Esophagus muscularis mucosa (tissue), 4 donors: Measurements from ENCODE around the gene POMC. TPM values are rescaled to one million over a fixed set of nuclear protein-coding genes. Genes with fewer than 3 reads are reported as not detected.

Source experiments
- DNase-seq: peaks from one replicate; pipeline ENCODE4 v3.0.0-alpha.2; 2017; ENCODE audit errors: extremely low spot score
- H3K27ac ChIP-seq, 4 donors: fragments of 200-600 bp; sonication (generic); replicated peaks in 1 of 4; 1 replicate in 3 of 4; 2 replicates in 1 of 4; pipeline ENCODE4 v1.5.1; 2016 to 2019; ENCODE audit warnings: mild to moderate bottlenecking in 1 of 4
- H3K27me3 ChIP-seq, 4 donors: fragments of 200-600 bp; sonication (generic); one replicate each; pipeline versions ENCODE4 v1.5.1 to v1.6.0; 2016 to 2019
- H3K36me3 ChIP-seq, 4 donors: fragments of 200-600 bp; sonication (generic); one replicate each; pipeline ENCODE4 v1.5.1; 2016 to 2019
- H3K4me1 ChIP-seq, 4 donors: fragments of 200-600 bp; sonication (generic); one replicate each; pipeline ENCODE4 v1.5.1; 2016 to 2019
- H3K4me3 ChIP-seq, 4 donors: fragments of 200-600 bp; sonication (generic); 1 replicate in 2 of 4; 2 replicates in 2 of 4; pipeline ENCODE4 v1.5.1; 2016 to 2019; ENCODE audit warnings: mild to moderate bottlenecking in 4 of 4, moderate library complexity in 1 of 4
- H3K9me3 ChIP-seq, 4 donors: fragments of 200-600 bp; sonication (generic); 1 replicate in 3 of 4; 2 replicates in 1 of 4; pipeline ENCODE4 v1.5.1; 2016 to 2019
- CTCF ChIP-seq, 3 experiments: fragments of 200-600 bp in 2 of 3; fragments of 450-650 bp in 1 of 3; sonication (generic) in 2 of 3; IDR thresholded peaks; one replicate each; pipeline ENCODE4 v1.5.1; 2017 to 2019; ENCODE audit warnings: antibody characterized with exemption in 3 of 3, mild to moderate bottlenecking in 2 of 3, moderate library complexity in 1 of 3
- EP300 ChIP-seq: sonication (generic); formaldehyde crosslinking; IDR thresholded peaks from one replicate; pipeline ENCODE4 v1.6.1; 2017; ENCODE audit warnings: antibody characterized with exemption
- POLR2A ChIP-seq: fragments of 450-650 bp; IDR thresholded peaks from one replicate; pipeline ENCODE4 v1.6.1; 2017; ENCODE audit warnings: antibody characterized with exemption, moderate library complexity, mild to moderate bottlenecking, low read depth
- POLR2AphosphoS5 ChIP-seq, 2 donors: sonication (generic); formaldehyde crosslinking; IDR thresholded peaks; one replicate each; pipeline ENCODE4 v1.6.1; 2017; ENCODE audit warnings: antibody characterized with exemption in 2 of 2
- WGBS: methylation state at CpG from one replicate; pipeline ENCODE4 v1.1.5; 2018; 5-methylcytosine and 5-hydroxymethylcytosine counted together
- intact Hi-C: fragments of 100-400 bp; cut with DNase I; formaldehyde crosslinking; loops from one replicate; pipeline ENCODE4 v1.15.1; 2023
- total RNA-seq, 4 donors: library from RNA; depleted of rRNA; stranded (reverse); fragments of >200 nt; gene quantifications; one replicate each; pipeline versions ENCODE4 v1.1.0 to v1.2.1, GENCODE V29; 2016

Gene POMC
- total RNA-seq, 4 donors from 2014 or later: 8.3 to 30.3 (median 10.6) TPM

GRCh38 chr2:25132693-25133092 lies 35.7 kb downstream of the POMC start:
- intact Hi-C loops: no loop called here
- TF ChIP-seq EP300: no peak
- TF ChIP-seq POLR2A: no peak
- no peak for TF ChIP-seq CTCF (IDR thresholded peaks at IDR 0.05)
- 94% methylated on average over 11 of the region's 13 CpGs for WGBS
- no peak for DNase-seq
- H3K4me1 ChIP-seq: peaks cover 6 to 23% (median 17%) of the 10 kb centered on the region in 4 donors
- no peak overlapping the region for H3K27ac ChIP-seq
- peaks cover 0 to 5% (median 4%) of the 10 kb centered on the region in 4 donors for H3K36me3 ChIP-seq
- peaks cover 0 to 10% (median 0%) of the 10 kb centered on the region in 4 donors for H3K27me3 ChIP-seq
- no peaks in the 10 kb centered on the region for H3K9me3 ChIP-seq
- no peak overlapping the region for H3K4me3 ChIP-seq

- H3K27me3 ChIP-seq: peaks cover 0 to 10% (median 0%) of the 10 kb centered on the region in 4 donors
- H3K36me3 ChIP-seq: peaks cover 0 to 5% (median 4%) of the 10 kb centered on the region in 4 donors
- H3K9me3 ChIP-seq: no peaks in the 10 kb centered on the region
- no peak for TF ChIP-seq EP300
- TF ChIP-seq POLR2AphosphoS5 (IDR thresholded peaks at IDR 0.05): no peak
- TF ChIP-seq POLR2A: no peak
- TF ChIP-seq CTCF (IDR thresholded peaks at IDR 0.05): no peak
- no peak for DNase-seq
- peaks cover 6 to 26% (median 18%) of the 10 kb centered on the region in 4 donors for H3K4me1 ChIP-seq
- H3K27ac ChIP-seq: no peak overlapping the region
- H3K4me3 ChIP-seq: peak overlapping the region in 3 of 4 donors; percentile 36 to 40 (median 40)
- WGBS: 68% methylated on average over 9 of the region's 9 CpGs
- intact Hi-C loops: no loop called here
These were observed 36.1 kb downstream of the POMC start for GRCh38 chr2:25132299-25132635.

GRCh38 chr2:25131567-25132298 lies 36.6 kb downstream of the POMC start:
- H3K4me3 ChIP-seq: peak overlapping the region; percentile 36 to 47 (median 40)
- WGBS: 59% methylated on average over 21 of the region's 53 CpGs
- TF ChIP-seq POLR2A: no peak
- TF ChIP-seq POLR2AphosphoS5 (IDR thresholded peaks at IDR 0.05): no peak
- no peak for TF ChIP-seq EP300
- TF ChIP-seq CTCF (IDR thresholded peaks at IDR 0.05): no peak
- H3K9me3 ChIP-seq: no peaks in the 10 kb centered on the region
- no peak for DNase-seq
- no peak overlapping the region for H3K27ac ChIP-seq
- peaks cover 0 to 5% (median 4%) of the 10 kb centered on the region in 4 donors for H3K36me3 ChIP-seq
- H3K27me3 ChIP-seq: peaks cover 0 to 10% (median 0%) of the 10 kb centered on the region in 4 donors
- intact Hi-C loops: no loop called here
- peaks cover 6 to 26% (median 18%) of the 10 kb centered on the region in 4 donors for H3K4me1 ChIP-seq

- Histone ChIP-seq H3K4me1 (peaks cover 6 to 26% (median 18%) of the 10 kb centered on the region in 4 donors), H3K9me3 (no peaks in the 10 kb centered on the region), H3K4me3 (peak overlapping the region; percentile 36 to 47 (median 40)), H3K36me3 (peaks cover 0 to 5% (median 1%) of the 10 kb centered on the region in 4 donors), H3K27ac (no peak overlapping the region), H3K27me3 (peaks cover 0 to 10% (median 0%) of the 10 kb centered on the region in 4 donors)
- DNase-seq: no peak
- TF ChIP-seq EP300: no peak
- no peak for TF ChIP-seq POLR2AphosphoS5 (IDR thresholded peaks at IDR 0.05)
- no peak for TF ChIP-seq POLR2A
- TF ChIP-seq CTCF (IDR thresholded peaks at IDR 0.05): no peak
- WGBS: 81% methylated on average over 16 of the region's 24 CpGs
- intact Hi-C loops: no loop called here
These were observed 37.2 kb downstream of the POMC start for GRCh38 chr2:25131253-25131566.
